Activated CD8-positive, alpha-beta T cell treated with anti-CD3 and anti-CD28 coated beads for 36 hours (primary cell): ENCODE results near the gene GALNT14. TPM values are rescaled to one million over a fixed set of nuclear protein-coding genes. Genes with fewer than 3 reads are reported as not detected.

Experiments
- ATAC-seq: fragments of 200-7000 bp; cut with Tn5 transposase; one replicate; pipeline ENCODE4 v1.10.0; 2021; ENCODE audit warnings: mild to moderate bottlenecking, moderate library complexity
- CTCF ChIA-PET: fragments of 350-600 bp; sonication (Branson Sonifier 250); formaldehyde crosslinking; loops from one replicate; lab custom pipeline; 2021; ENCODE audit warnings: antibody characterized with exemption; lab: Charles Lee
- POLR2A ChIA-PET: fragments of 350-600 bp; sonication (Branson Sonifier 250); formaldehyde crosslinking; loops from one replicate; lab custom pipeline; 2021; ENCODE audit warnings: antibody characterized with exemption; lab: Charles Lee
- DNase-seq: peaks from one replicate; pipeline ENCODE4 v3.0.0-alpha.2; 2020
- H3K27ac Mint-ChIP-seq: one replicate; pipeline ENCODE4 v1.8.0; 2021; ENCODE audit warnings: mild to moderate bottlenecking, mixed read lengths
- H3K27me3 Mint-ChIP-seq: one replicate; pipeline ENCODE4 v1.8.0; 2021; ENCODE audit warnings: mixed read lengths
- H3K36me3 Mint-ChIP-seq: one replicate; pipeline ENCODE4 v1.8.0; 2021; ENCODE audit warnings: low read depth, mixed read lengths
- H3K4me1 Mint-ChIP-seq: one replicate; pipeline ENCODE4 v1.8.0; 2021; ENCODE audit warnings: low read depth, mixed read lengths
- H3K4me3 Mint-ChIP-seq: one replicate; pipeline ENCODE4 v1.8.0; 2021; ENCODE audit warnings: mild to moderate bottlenecking, moderate library complexity, mixed read lengths
- H3K9me3 Mint-ChIP-seq: one replicate; pipeline ENCODE4 v1.8.0; 2021; ENCODE audit warnings: mixed read lengths
- intact Hi-C: fragments of 100-400 bp; cut with micrococcal nuclease; formaldehyde crosslinking; loops from one replicate; pipeline ENCODE4 v1.10.0; 2022
- total RNA-seq, 2 experiments: library from RNA; stranded (reverse); gene quantifications; one replicate each; pipeline ENCODE4 v1.2.3, GENCODE V29; 2021
- TF ChIP-seq, protein P1 (sequence below): fragments of 200-600 bp; IDR thresholded peaks from one replicate; pipeline ENCODE4 v1.8.0; 2022; ENCODE audit warnings: antibody characterized with exemption, mild to moderate bottlenecking

Gene GALNT14
- total RNA-seq, 2 experiments from 2014 or later: 1.1 to 1.9 TPM

DNA sequence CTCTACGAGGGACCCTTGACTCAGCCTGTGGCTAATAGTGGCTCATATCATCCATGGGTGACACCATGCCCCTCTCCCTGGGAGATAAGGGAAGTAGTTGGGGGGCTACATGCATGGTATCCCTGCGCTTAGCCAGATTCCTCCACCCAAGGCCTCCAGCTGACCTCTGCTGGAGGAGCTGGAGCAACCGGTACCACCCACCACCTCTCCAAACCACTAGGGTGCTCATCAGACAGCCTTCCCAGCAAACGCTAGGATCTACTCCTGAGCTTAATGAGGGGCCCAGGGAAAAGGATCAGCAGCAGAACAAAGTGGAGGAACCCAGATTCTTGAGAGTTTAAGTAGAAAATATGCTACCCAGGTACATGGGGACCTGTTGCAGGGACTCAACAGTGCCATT is 255.1 kb downstream of the GALNT14 start:
- no peaks in the 10 kb centered on the region for H3K27me3 Mint-ChIP-seq
- intact Hi-C loops: no loop called here
- no peaks in the 10 kb centered on the region for H3K9me3 Mint-ChIP-seq
- H3K4me1 Mint-ChIP-seq: no peaks in the 10 kb centered on the region
- ChIA-PET CTCF (no interaction called here), POLR2A (no interaction called here)
- H3K4me3 Mint-ChIP-seq: no peak overlapping the region
- TF ChIP-seq, protein P1, sequence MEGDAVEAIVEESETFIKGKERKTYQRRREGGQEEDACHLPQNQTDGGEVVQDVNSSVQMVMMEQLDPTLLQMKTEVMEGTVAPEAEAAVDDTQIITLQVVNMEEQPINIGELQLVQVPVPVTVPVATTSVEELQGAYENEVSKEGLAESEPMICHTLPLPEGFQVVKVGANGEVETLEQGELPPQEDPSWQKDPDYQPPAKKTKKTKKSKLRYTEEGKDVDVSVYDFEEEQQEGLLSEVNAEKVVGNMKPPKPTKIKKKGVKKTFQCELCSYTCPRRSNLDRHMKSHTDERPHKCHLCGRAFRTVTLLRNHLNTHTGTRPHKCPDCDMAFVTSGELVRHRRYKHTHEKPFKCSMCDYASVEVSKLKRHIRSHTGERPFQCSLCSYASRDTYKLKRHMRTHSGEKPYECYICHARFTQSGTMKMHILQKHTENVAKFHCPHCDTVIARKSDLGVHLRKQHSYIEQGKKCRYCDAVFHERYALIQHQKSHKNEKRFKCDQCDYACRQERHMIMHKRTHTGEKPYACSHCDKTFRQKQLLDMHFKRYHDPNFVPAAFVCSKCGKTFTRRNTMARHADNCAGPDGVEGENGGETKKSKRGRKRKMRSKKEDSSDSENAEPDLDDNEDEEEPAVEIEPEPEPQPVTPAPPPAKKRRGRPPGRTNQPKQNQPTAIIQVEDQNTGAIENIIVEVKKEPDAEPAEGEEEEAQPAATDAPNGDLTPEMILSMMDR: no peak
- ATAC-seq: no peak
- H3K36me3 Mint-ChIP-seq: no peaks in the 10 kb centered on the region
- H3K27ac Mint-ChIP-seq: no peak overlapping the region
- no peak for DNase-seq

DNA sequence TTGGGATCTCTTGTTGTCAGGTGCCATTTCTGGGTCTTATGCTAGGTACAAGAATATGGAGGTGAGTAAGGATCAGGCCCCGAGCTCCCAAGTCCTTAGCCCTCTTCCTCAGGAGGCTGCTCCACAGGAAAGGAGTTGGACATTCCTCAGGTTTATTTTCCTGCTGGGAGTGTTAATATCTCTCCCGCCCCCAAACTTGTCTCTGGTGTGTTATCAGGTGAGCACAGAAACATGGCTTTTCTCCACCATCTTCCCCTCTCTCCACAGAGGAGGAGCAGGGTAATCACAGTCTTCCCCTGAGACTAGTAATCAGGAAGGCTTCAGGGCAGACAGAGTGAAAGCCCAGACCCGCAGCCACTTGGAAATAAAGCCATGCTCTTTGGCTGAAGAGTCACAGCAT is 257.7 kb downstream of the GALNT14 start:
- H3K27ac Mint-ChIP-seq: no peak overlapping the region
- H3K4me3 Mint-ChIP-seq: no peak overlapping the region
- no peaks in the 10 kb centered on the region for H3K27me3 Mint-ChIP-seq
- POLR2A ChIA-PET: no interaction called here
- ATAC-seq (no peak), DNase-seq (no peak)
- H3K9me3 Mint-ChIP-seq: no peaks in the 10 kb centered on the region
- intact Hi-C loops: no loop called here
- CTCF ChIA-PET: no interaction called here
- TF ChIP-seq, protein P1: no peak
- H3K36me3 Mint-ChIP-seq: no peaks in the 10 kb centered on the region
- no peaks in the 10 kb centered on the region for H3K4me1 Mint-ChIP-seq

DNA sequence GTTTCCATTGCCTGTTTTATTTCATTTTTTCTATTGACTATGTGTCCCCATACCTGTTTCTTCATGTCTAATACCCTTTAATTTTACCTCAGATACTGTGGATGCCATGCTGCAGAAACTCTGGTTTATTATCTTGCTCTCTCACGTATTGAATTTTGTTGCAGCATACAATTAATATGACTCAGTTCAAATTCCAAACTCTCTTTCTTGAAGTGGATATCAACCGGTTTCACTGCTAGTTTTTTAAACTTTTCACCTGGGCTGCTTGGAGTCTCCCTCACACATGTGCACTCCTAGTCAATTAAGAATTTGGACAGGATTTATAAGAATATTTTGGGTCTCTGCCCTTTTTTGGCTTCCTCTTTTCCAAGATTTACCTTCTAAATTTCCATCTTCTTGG is 260.4 kb downstream of the GALNT14 start:
- H3K36me3 Mint-ChIP-seq: no peaks in the 10 kb centered on the region
- no peak overlapping the region for H3K4me3 Mint-ChIP-seq
- TF ChIP-seq, protein P1: no peak
- no peak overlapping the region for H3K27ac Mint-ChIP-seq
- ChIA-PET POLR2A (no interaction called here), CTCF (interaction anchor here (1.1 to 1.6 kb wide), 2 partner anchors 11 to 16 kb away, joined by 3 to 6 read pairs; no protein-coding TSS in a partner anchor)
- no peaks in the 10 kb centered on the region for H3K4me1 Mint-ChIP-seq
- no peak for ATAC-seq
- H3K27me3 Mint-ChIP-seq: peaks cover 6% of the 10 kb centered on the region
- DNase-seq: no peak
- H3K9me3 Mint-ChIP-seq: peaks cover 3% of the 10 kb centered on the region
- intact Hi-C loops: no loop called here

DNA sequence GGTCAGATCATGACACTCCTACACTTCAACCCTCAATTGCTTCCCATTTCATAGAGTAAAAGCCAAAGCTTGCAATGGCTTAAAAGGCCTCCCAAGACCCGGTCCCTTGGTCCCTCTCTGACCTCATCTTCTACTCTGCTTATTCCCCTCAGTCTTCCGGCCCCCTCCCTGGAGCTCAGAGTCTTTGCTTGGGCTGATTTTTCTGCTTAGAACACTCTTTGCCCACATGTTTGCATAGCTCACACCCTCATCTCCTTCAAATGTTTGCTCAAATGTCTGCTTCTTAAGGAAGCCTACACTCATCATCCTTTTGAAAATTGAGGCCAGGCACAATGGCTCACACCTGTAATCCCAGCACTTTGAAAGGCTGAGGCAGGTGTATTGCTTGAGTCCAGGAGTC is 265.4 kb downstream of the GALNT14 start:
- H3K4me3 Mint-ChIP-seq: no peak overlapping the region
- H3K36me3 Mint-ChIP-seq: no peaks in the 10 kb centered on the region
- ChIA-PET POLR2A (no interaction called here), CTCF (interaction anchor here (1.1 to 1.5 kb wide), 2 partner anchors 9 to 10 kb away, joined by 3 to 11 read pairs; no protein-coding TSS in a partner anchor)
- TF ChIP-seq, protein P1: no peak
- intact Hi-C loops: no loop called here
- peaks cover 3% of the 10 kb centered on the region for H3K9me3 Mint-ChIP-seq
- no peaks in the 10 kb centered on the region for H3K4me1 Mint-ChIP-seq
- no peak for DNase-seq
- no peak overlapping the region for H3K27ac Mint-ChIP-seq
- peaks cover 11% of the 10 kb centered on the region for H3K27me3 Mint-ChIP-seq
- no peak for ATAC-seq

DNA sequence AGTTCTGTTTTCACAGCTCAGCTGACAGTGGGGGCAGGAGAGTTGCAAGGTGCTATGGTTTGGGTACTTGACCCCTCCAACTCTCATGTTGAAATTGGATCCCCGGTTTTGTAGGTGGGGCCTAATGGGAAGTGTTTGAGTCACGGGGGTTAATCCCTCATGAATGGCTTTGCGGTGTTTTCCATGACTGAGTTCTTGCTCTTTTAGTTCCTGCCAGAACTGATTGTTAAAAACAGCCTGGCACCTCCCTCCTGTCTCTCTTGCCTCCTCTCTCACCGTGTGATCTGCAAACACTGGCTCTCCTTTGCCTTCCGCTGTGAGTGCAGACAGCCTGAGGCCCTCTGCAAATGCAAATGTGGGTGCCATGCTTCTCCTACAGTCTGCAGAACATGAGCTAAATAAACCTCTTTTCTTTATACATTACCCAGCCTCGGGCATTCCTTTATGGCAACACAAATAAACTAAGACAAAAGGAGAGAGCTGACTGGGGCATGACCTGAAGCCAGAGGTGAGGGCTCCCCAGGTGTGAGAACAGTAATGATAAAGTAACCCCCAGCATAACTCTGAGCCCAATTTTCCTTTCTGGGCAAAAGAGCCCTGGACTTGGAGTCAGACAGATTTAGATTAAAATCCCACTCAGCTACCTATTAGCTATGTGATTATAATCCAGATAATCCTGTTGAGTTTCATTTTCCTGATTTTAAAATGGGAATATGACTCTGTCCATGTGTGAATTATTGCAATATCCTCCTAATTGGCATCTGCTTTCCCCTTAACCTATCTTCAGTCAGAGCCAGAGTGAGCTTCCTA is 266.1 kb downstream of the GALNT14 start:
- Mint-ChIP-seq H3K4me3 (no peak overlapping the region), H3K4me1 (no peaks in the 10 kb centered on the region), H3K9me3 (peaks cover 3% of the 10 kb centered on the region), H3K27ac (no peak overlapping the region), H3K27me3 (peaks cover 11% of the 10 kb centered on the region), H3K36me3 (no peaks in the 10 kb centered on the region)
- ATAC-seq: no peak
- CTCF ChIA-PET: interaction anchor here (1.1 to 1.5 kb wide), 2 partner anchors 9 to 10 kb away, joined by 3 to 11 read pairs; no protein-coding TSS in a partner anchor
- TF ChIP-seq, protein P1: no peak
- POLR2A ChIA-PET: no interaction called here
- intact Hi-C loops: no loop called here
- DNase-seq: no peak
